ENCODE data around the gene FIP1L1. TPM values are rescaled to one million over a fixed set of nuclear protein-coding genes. Genes with fewer than 3 reads are reported as not detected.

The FIP1L1 gene
- total and polyA plus RNA-seq, 5 donors, result 24.8 to 33.6 (median 30.8) TPM

DNA sequence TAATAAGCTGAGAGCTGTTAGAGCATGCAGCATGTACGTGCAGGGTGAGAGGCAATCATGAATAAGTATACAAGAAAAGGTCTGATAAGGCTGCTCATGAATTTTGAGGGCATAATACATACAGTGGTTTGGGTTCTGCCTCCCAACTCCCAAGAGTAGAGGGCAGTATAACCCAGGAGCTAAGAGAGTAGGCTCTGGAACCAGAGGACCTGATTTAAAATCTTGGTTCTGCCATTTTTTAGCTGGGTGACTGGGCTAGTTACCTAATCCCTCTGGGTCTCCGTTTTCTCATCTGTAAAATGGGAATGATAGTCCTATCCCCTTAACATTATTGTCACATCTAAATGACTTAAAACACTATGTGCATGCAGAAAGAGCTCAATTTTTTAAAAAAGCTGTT lies 128.5 kb downstream of the FIP1L1 start:
- Histone ChIP-seq H3K27ac (ENCODE audit: low read length) (no peak overlapping the region), H3K9me3 (ENCODE audit: control insufficient read depth, low read length) (no peaks in the 10 kb centered on the region), H3K4me1 (ENCODE audit: control insufficient read depth, insufficient read depth, low read length) (peaks cover 3% of the 10 kb centered on the region), H3K27me3 (ENCODE audit: control insufficient read depth, insufficient read depth) (no peaks in the 10 kb centered on the region), H3K4me3 (ENCODE audit: low read length) (no peak overlapping the region)
- intact Hi-C loops (cut with DNase I), result loop anchor here in 1 of 4 donors (10.0 kb wide), 1 partner anchor 729 kb away; no protein-coding TSS in a partner anchor
- no peak for ATAC-seq
- no peak for DNase-seq
- WGBS, result 91% methylated on average over 2 of the region's 2 CpGs

DNA sequence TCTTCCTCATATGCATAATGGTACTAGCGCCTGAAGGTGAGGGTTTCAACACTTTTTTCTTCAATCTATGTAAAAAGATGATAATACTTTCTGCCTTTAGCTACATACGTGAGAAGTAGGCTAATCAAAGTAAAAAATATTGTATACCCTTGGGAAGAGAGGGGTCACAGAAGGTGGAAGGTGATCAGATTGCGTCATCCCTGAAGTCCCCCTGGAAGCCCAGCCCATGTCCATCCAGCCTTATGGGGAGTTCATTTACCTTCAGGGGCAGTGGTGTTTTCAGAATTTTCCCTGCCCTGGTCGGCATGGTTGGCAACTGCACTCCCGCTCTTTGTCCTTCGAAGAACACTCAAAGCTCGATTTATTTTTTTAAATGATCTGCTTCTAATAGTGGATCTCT lies 129.6 kb downstream of the FIP1L1 start:
- H3K27me3 ChIP-seq (ENCODE audit: control insufficient read depth, insufficient read depth), result no peaks in the 10 kb centered on the region
- no peaks in the 10 kb centered on the region for H3K9me3 ChIP-seq (ENCODE audit: control insufficient read depth, low read length)
- no peak overlapping the region for H3K27ac ChIP-seq (ENCODE audit: low read length)
- DNase-seq (no peak), ATAC-seq (no peak)
- peaks cover 3% of the 10 kb centered on the region for H3K4me1 ChIP-seq (ENCODE audit: control insufficient read depth, insufficient read depth, low read length)
- intact Hi-C loops (cut with DNase I), result loop anchor here in 1 of 4 donors (10.0 kb wide), 1 partner anchor 728 kb away; no protein-coding TSS in a partner anchor
- H3K4me3 ChIP-seq (ENCODE audit: low read length), result no peak overlapping the region
- WGBS, result 77% methylated on average over 7 of the region's 7 CpGs

GRCh38 chr4:53507671-53508286 lies 130.3 kb downstream of the FIP1L1 start:
- Histone ChIP-seq H3K27me3 (ENCODE audit: control insufficient read depth, insufficient read depth) (no peaks in the 10 kb centered on the region), H3K9me3 (ENCODE audit: control insufficient read depth, low read length) (no peaks in the 10 kb centered on the region), H3K4me1 (ENCODE audit: control insufficient read depth, insufficient read depth, low read length) (peaks cover 3% of the 10 kb centered on the region), H3K4me3 (ENCODE audit: low read length) (no peak overlapping the region), H3K27ac (ENCODE audit: low read length) (peak overlapping the region; percentile 69)
- WGBS, result 49% methylated on average over 17 of the region's 17 CpGs
- peak; percentile 90 to 94 (median 92) for DNase-seq
- ATAC-seq, result peak; percentile 97 to 98
- intact Hi-C loops (cut with DNase I), result loop anchor here in 1 of 4 donors (10.0 kb wide), 1 partner anchor 727 kb away; no protein-coding TSS in a partner anchor

DNA sequence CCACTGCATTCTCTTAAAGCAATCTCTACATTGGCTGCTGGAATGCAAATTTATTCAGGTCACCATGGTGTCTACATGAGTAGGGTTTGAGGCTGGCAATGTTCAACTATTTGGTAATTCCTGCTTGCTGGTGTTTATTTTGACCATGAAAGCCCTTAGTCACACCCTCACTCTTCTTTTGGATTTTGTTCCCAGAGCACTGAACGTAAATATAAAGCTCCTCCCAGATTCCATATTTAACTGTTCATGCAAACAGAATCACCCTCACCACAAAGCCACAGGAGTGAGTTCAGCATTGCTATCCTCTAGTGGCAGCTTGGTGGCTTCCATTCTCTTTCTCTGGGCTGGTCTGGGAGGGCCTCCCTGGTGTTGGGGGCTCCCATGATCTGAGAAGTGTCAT lies 131.0 kb downstream of the FIP1L1 start:
- 61% methylated on average over 1 of the region's 1 CpG for WGBS
- no peak overlapping the region for H3K4me3 ChIP-seq (ENCODE audit: low read length)
- no peaks in the 10 kb centered on the region for H3K27me3 ChIP-seq (ENCODE audit: control insufficient read depth, insufficient read depth)
- intact Hi-C loops (cut with DNase I), result loop anchor here in 1 of 4 donors (10.0 kb wide), 1 partner anchor 726 kb away; no protein-coding TSS in a partner anchor
- H3K27ac ChIP-seq (ENCODE audit: low read length), result no peak overlapping the region
- DNase-seq, result no peak
- H3K4me1 ChIP-seq (ENCODE audit: control insufficient read depth, insufficient read depth, low read length), result peaks cover 3% of the 10 kb centered on the region
- H3K9me3 ChIP-seq (ENCODE audit: control insufficient read depth, low read length), result no peaks in the 10 kb centered on the region
- ATAC-seq, result no peak

- ATAC-seq, result peak in 1 of 2 donors; percentile 20
- Histone ChIP-seq H3K4me1 (ENCODE audit: control insufficient read depth, insufficient read depth, low read length) (peaks cover 3% of the 10 kb centered on the region), H3K9me3 (ENCODE audit: control insufficient read depth, low read length) (no peaks in the 10 kb centered on the region), H3K4me3 (ENCODE audit: low read length) (no peak overlapping the region), H3K27ac (ENCODE audit: low read length) (no peak overlapping the region), H3K27me3 (ENCODE audit: control insufficient read depth, insufficient read depth) (no peaks in the 10 kb centered on the region)
- DNase-seq, result no peak
- WGBS, result 22% methylated on average over 5 of the region's 5 CpGs
- intact Hi-C loops (cut with DNase I), result no loop called here
These were observed 132.9 kb downstream of the FIP1L1 start for GRCh38 chr4:53510321-53510720.

Other genes with a start within 250 kb of the FIP1L1 start
- gene SCFD2, start 11.6 kb upstream of the FIP1L1 start, total RNA-seq, result 10 to 100 TPM in 3 of 4 donors, 1 to 10 TPM in 1; 7.9 to 11.1 (median 10.2) TPM
- gene SCFD2, start 11.6 kb upstream of the FIP1L1 start, polyA plus RNA-seq, result 4.5 TPM
- 10 to 100 TPM in 1 of 4 donors, 1 to 10 TPM in 3; 4.4 to 11.5 (median 7.3) TPM for gene LNX1, start 213.8 kb downstream of the FIP1L1 start, total RNA-seq
- gene LNX1, start 213.8 kb downstream of the FIP1L1 start, polyA plus RNA-seq, result 6.8 TPM